GM18511 (cell line): ENCODE data around the gene NMNAT2.

Experiments
- ATAC-seq: cut with Tn5 transposase; IDR thresholded peaks from one replicate; pipeline ENCODE4 v1.9.1; 2021; ENCODE audit warnings: mild to moderate bottlenecking, moderate library complexity; ENCODE audit not compliant: unreplicated experiment

Gene NMNAT2

GRCh38 chr1:183368213-183369108, 49.7 kb downstream of the NMNAT2 start:
- ATAC-seq, result no peak

DNA sequence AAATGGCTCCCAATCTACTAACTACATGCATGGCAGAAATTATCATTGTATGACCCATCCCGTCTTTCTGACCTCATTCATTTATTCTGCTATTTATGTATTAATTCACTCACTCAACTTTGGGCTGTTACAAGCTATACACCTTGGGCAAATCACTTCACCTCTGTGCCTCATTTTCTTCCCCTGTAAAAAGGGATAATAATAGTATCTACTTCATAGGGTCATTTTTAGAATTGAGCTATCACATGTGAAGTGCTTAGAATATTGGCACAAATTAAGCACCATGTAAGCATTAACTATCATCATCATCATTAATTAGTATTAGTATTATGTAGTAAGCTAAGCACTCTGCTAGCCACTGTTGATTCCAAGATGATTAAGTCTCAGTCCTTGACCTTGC, 52.1 kb downstream of the NMNAT2 start:
- no peak for ATAC-seq

- ATAC-seq, result no peak
Observed at GRCh38 chr1:183365676-183366075, 52.5 kb downstream of the NMNAT2 start.

- ATAC-seq, result no peak
Observed at GRCh38 chr1:183365093-183365492, 53.1 kb downstream of the NMNAT2 start.

GRCh38 chr1:183363972-183364371, 54.2 kb downstream of the NMNAT2 start:
- no peak for ATAC-seq

- ATAC-seq, result no peak
Observed at GRCh38 chr1:183361081-183361480, 57.1 kb downstream of the NMNAT2 start.

GRCh38 chr1:183360473-183360872, 57.7 kb downstream of the NMNAT2 start:
- no peak for ATAC-seq

GRCh38 chr1:183356534-183357182, 61.5 kb downstream of the NMNAT2 start:
- ATAC-seq, result no peak

DNA sequence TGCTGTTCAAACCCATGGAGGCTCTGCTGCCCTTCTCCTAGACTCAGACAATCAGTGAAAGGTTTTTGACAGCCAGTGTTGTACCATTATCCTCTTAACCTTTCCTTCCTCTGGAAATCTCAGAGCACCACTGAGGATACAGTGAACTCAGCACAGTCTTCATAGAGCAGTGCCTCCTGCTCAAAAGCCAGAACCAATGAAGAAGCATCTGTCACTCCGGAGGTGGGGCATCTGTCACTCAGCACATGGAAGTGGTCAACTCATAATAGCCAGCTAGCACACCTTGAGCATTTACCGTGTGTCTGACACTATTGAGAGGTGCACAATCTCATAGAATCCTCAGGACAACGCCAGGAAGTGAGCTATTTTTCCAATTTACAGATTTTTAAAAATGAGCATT, 62.4 kb downstream of the NMNAT2 start:
- no peak for ATAC-seq

GRCh38 chr1:183355181-183355580, 63.0 kb downstream of the NMNAT2 start:
- ATAC-seq, result no peak

DNA sequence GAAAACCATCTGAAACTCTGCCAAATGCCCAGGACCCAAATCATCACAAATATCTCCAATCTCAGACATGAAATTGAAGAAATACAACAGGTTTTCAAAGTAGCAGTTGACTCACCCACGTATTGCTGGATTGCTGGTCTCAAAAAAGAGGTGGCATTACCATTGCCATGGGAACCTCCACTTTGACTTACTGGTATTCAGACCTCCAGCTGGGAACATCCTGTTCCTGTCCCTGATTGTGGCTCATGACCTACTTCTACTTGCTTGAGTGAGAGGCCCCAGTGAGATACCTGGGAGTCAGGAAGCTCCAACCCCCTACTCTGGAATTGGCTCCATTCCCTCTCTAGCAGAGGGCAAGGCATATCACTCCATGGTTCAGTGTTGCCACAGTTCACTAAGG, 64.6 kb downstream of the NMNAT2 start:
- ATAC-seq, result no peak

- ATAC-seq, result no peak
Observed at GRCh38 chr1:183349201-183349711, 68.9 kb downstream of the NMNAT2 start.

DNA sequence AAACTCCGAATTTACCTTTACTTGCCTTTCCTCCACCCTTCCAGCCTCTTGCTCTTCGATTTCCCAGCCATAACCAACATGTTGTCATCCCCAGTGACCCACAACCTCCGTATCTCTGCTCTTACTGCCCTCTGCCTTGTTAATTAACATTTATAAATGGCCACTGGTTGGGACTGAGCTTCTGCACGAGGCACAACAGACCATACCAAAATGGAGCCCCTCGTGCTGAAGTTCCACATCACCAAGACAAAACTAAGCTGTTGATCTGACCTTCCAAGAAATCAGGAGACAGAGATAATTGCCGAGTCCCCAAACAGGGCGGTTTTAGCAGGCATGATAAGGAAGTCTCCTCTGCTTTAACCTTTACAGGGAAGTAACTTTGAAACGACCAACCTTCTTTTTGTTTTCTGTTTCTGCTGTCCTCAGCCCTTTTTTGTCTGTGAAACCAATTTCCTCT, 71.9 kb downstream of the NMNAT2 start:
- no peak for ATAC-seq

- ATAC-seq, result no peak
Observed at GRCh38 chr1:183339556-183340167, 78.5 kb downstream of the NMNAT2 start.

DNA sequence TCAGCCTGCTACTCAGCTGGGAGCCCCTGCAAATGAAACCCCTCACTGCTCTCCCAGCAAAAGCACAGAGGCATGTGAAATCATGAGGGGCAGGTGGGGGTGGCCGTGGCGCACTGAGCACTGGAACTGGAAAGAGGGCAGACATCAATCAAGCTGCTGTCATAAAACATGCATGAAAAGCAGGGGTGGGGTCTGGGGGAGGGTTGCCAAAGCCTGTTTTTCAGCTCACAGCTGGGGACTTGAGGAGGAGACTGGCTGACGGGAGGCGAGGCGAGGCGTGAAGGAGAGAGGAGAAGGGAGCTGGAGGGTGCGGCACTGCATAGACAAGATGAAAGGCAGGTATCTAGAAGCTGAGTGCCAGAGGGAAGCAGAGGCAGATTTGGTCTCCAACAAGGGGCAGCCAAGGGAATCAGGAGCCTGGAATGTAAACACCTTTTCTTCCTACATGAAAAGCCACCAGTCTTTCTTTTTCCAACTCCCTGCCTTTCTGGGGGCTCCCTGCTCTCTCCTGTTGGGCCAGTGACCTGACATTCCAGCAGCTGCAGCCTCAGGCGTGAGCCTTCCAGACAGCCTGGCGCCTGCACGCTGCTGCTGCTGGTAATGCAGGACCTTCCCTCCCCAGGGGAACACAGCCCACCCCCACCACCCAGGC, 87.0 kb downstream of the NMNAT2 start:
- ATAC-seq, result no peak

GRCh38 chr1:183330335-183330734, 87.8 kb downstream of the NMNAT2 start:
- no peak for ATAC-seq

DNA sequence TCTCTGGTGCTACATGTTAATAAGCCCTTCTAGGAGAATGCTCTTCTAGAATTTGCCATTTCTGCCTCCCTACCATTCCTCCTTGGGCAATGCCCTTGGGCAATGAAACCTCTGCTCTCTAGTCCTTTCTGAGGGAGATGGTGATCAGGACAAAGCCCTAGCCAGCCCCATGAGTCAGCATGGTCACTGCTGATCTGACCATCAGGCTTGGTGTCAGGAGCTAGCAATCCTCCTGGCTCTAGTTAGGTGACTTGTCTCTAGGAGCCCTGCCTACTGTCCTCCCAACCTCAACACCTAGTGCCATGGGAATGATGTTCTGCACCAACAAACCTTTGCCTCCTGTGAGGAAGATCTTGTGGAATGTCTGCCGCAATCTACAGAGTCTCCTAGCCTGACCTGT, 89.8 kb downstream of the NMNAT2 start:
- no peak for ATAC-seq

DNA sequence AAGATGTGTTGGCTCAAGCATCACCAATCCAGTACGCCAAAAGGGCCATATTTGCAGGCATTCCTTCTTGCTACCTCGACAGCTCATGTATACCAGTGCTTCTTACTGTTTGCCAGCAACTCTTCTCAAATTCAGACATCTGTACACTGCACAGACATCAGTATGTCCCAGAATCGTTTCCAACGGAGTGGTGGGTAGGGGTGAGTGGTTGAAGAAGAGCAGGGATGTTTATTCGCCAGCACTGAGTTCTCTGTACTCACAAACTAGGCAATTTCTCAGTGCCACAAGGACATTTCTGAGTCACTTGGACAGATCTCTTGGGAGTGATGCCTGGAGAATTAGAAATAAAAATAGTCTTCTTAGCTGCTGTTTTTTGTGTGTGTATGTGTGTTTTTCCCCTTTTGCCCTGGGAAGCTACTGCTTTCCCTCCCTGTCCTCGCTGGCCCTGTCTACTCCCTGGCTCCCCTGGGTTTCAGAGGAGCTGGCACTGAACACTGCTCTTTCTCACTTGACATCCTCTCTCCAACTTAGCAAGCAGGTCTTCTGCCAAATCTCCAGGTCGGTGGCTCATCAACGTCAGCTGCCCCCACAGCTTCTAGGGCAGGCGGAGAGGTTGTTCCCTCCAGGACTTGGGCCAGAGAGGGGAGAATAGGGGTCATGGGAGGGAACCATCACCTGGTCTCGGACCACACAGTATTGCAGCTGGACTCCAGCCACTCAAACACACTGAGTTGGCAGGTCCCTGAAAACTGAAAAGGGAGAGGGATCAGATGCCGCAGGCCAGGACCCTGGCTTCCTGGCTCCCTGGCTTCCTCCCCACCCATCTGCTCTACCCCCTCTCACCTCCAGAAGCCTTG, 90.5 kb downstream of the NMNAT2 start:
- no peak for ATAC-seq

GRCh38 chr1:183323849-183324683, 94.1 kb downstream of the NMNAT2 start:
- no peak for ATAC-seq
